Urinary bladder (tissue), 4 donors: ENCODE results near the gene PDZD2. TPM values are rescaled to one million over a fixed set of nuclear protein-coding genes. Genes with fewer than 3 reads are reported as not detected.

Source experiments
- DNase-seq: peaks from one replicate; pipeline ENCODE4 v3.0.0-alpha.2; 2015; ENCODE audit errors: extremely low spot score
- H3K27ac ChIP-seq: one replicate; pipeline ENCODE4 v1.5.1; 2013; ENCODE audit warnings: low read depth, mild to moderate bottlenecking, moderate library complexity
- H3K36me3 ChIP-seq: one replicate; pipeline ENCODE4 v1.6.1; 2013; ENCODE audit warnings: mild to moderate bottlenecking, moderate library complexity; ENCODE audit not compliant: insufficient read depth
- H3K4me1 ChIP-seq: one replicate; pipeline ENCODE4 v1.6.1; 2013; ENCODE audit warnings: mild to moderate bottlenecking, moderate library complexity; ENCODE audit not compliant: insufficient read depth
- H3K4me3 ChIP-seq: one replicate; pipeline ENCODE4 v1.5.1; 2013; ENCODE audit warnings: low read depth, low read length
- WGBS: extraction: QIAGEN DNeasy Blood & Tissue Kit; methylation state at CpG from one replicate; pipeline ENCODE4 v1.1.7; 2013; 5-methylcytosine and 5-hydroxymethylcytosine counted together
- polyA plus RNA-seq: library from polyadenylated mRNA; stranded (reverse); fragments of 200-250 nt; gene quantifications from one replicate; pipeline ENCODE4 v1.2.3, GENCODE V29; 2013
- small RNA-seq: library from RNA; depleted of rRNA; stranded (forward); fragments of <200 nt; gene quantifications from one replicate; pipeline ENCODE3, GENCODE V24; 2014
- total RNA-seq: library from RNA; depleted of rRNA; stranded (reverse); fragments of >200 nt; gene quantifications from one replicate; pipeline ENCODE4 v1.2.3, GENCODE V29; 2014
- donor health status: healthy with polysubstance abuse.
- donor health status: healthy.

Gene PDZD2
- total and polyA plus RNA-seq, 2 donors, result 4.5 to 8.1 TPM

DNA sequence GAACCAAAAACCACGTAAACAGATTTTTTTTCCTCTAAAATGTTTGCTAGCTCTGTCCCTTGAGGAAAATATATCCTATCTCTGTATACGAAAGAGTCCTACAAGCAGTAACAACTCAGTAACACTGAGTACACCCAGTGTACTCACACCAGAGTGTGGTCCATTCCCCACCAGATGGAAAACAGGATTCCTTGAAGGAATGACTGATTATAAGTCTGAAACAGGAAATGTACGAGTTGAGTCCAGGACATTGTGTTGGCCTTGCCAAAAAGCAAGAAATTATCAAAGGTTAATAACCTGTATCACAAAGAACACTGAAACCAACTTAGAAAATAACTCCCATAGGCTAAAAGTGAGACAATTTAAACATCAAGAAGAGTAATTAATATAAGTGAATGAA is 514.8 kb downstream of the PDZD2 start:
- no peaks in the 10 kb centered on the region for H3K4me1 ChIP-seq
- 43% methylated on average over 3 of the region's 3 CpGs for WGBS
- no peak overlapping the region for H3K4me3 ChIP-seq
- DNase-seq, result no peak
- no peak overlapping the region for H3K27ac ChIP-seq
- H3K36me3 ChIP-seq, result no peaks in the 10 kb centered on the region

DNA sequence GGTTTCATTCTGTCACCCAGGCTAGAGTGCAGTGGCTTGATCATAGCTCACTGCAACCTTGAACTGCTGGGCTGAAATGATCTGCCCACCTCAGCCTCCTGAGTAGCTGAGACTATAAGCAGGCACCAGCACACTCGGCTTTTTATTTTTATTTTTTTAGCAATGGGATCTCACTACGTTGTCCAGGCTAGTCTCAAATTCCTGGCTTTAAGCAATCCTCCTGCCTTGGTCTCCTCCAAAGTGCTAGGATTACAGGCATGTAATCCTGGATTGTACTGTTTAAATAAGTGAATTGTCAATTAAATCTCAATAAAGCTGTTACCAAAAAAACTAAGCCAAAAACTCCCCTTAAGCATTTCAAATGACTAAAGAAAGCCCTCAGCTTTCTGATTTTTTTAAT is 516.3 kb downstream of the PDZD2 start:
- H3K27ac ChIP-seq, result no peak overlapping the region
- H3K4me3 ChIP-seq, result no peak overlapping the region
- 93% methylated on average over 2 of the region's 2 CpGs for WGBS
- DNase-seq, result no peak
- H3K36me3 ChIP-seq, result no peaks in the 10 kb centered on the region
- H3K4me1 ChIP-seq, result peaks cover 1% of the 10 kb centered on the region

DNA sequence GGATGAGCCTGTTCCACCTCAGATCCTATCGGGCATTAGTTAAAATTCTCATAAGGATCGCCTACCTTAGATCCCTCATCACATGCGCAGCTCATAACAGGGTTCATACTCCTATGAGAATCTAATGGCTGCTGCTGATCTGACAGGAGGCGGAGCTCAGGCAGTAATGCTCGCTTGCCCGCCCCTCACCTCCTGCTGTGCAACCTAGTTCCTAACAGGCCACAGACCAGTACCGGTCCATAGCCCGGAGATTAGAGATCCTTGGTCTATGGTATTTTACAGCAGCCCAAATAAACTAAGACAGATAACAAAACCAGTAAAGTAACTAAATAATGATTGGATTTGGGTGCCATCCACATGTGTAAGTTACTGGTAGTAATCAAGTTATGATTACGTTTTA is 517.7 kb downstream of the PDZD2 start:
- Histone ChIP-seq H3K4me1 (peaks cover 1% of the 10 kb centered on the region), H3K4me3 (no peak overlapping the region), H3K27ac (no peak overlapping the region), H3K36me3 (no peaks in the 10 kb centered on the region)
- DNase-seq, result no peak
- 87% methylated on average over 9 of the region's 9 CpGs for WGBS

GRCh38 chr5:32157078-32157477 is 518.1 kb downstream of the PDZD2 start:
- Histone ChIP-seq H3K27ac (no peak overlapping the region), H3K4me3 (no peak overlapping the region), H3K4me1 (peaks cover 1% of the 10 kb centered on the region), H3K36me3 (no peaks in the 10 kb centered on the region)
- 76% methylated on average over 4 of the region's 4 CpGs for WGBS
- DNase-seq, result no peak

- 84% methylated on average over 2 of the region's 2 CpGs for WGBS
- H3K4me1 ChIP-seq, result peaks cover 2% of the 10 kb centered on the region
Observed at GRCh38 chr5:32158679-32158975, 519.7 kb downstream of the PDZD2 start.

DNA sequence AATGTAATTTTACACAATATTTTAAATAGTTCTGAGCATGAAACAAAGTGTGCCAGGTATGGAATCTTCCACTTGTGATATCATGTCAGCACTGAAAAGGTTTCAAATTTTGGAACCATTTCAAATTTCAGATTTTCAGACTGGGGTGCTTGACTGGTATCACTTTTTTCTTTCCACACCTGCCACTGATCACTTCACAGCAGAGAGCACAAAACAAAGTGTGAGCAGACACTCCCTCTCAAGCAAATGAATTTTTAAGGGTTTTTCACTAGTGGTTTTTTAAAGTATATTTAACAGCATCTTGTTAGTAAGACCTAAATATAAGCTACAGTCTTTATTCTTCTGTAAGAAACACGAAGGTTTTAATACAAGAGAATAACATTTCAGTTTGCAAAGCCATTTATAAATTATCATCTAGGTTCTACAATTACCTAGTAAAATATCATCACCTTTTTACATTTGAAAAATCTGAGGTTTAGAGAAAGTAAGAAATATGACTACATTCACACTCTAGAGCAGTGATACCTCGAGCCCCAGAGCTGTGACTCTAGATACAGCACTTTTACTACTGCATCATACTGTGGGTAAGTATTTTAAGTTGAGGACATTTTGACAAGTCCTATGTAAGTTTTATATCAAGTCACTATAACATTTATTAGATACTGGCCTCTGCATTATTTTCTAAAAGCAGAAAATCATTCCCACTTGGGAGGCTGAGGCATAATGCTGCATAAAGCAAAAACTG is 520.6 kb downstream of the PDZD2 start:
- peaks cover 2% of the 10 kb centered on the region for H3K4me1 ChIP-seq
- no peak overlapping the region for H3K4me3 ChIP-seq
- no peak overlapping the region for H3K27ac ChIP-seq
- H3K36me3 ChIP-seq, result no peaks in the 10 kb centered on the region
- WGBS, result 76% methylated on average over 2 of the region's 2 CpGs
- DNase-seq, result no peak

More at GRCh38 chr5:32158679-32158975, 519.7 kb downstream of the PDZD2 start:
- Histone ChIP-seq H3K36me3 (no peaks in the 10 kb centered on the region), H3K27ac (no peak overlapping the region), H3K4me3 (no peak overlapping the region)
- no peak for DNase-seq

GRCh38 chr5:32160228-32160627 is 521.3 kb downstream of the PDZD2 start:
- H3K27ac ChIP-seq, result peak overlapping the region; percentile 10
- DNase-seq, result no peak
- H3K36me3 ChIP-seq, result no peaks in the 10 kb centered on the region
- H3K4me1 ChIP-seq, result peaks cover 2% of the 10 kb centered on the region
- WGBS, result 90% methylated on average over 1 of the region's 1 CpG
- H3K4me3 ChIP-seq, result no peak overlapping the region

Small RNA genes lying within 50 kb of the gene (small RNA-seq; reads per million reads assigned to genes)
- gene AC025458.1, result not detected
- gene MIR4279, result not detected
- gene RF00019, result not detected
- not detected for gene RNU6-358P
- gene RNU6-363P, result not detected
- not detected for gene RNU6-760P

Other genes starting within 250 kb of the PDZD2 start
- gene DROSHA, start 107.0 kb upstream of the PDZD2 start, total RNA-seq, result 90.8 TPM
- 24.8 TPM for gene DROSHA, start 107.0 kb upstream of the PDZD2 start, polyA plus RNA-seq
- gene C5orf22, start 106.8 kb upstream of the PDZD2 start, total RNA-seq, result 22.8 TPM
- 12.4 TPM for gene C5orf22, start 106.8 kb upstream of the PDZD2 start, polyA plus RNA-seq